ENCODE results near the gene PGP.
A peak's percentile ranks its signal among the peaks of the same experiment; 100 is the strongest.

PGP gene

DNA sequence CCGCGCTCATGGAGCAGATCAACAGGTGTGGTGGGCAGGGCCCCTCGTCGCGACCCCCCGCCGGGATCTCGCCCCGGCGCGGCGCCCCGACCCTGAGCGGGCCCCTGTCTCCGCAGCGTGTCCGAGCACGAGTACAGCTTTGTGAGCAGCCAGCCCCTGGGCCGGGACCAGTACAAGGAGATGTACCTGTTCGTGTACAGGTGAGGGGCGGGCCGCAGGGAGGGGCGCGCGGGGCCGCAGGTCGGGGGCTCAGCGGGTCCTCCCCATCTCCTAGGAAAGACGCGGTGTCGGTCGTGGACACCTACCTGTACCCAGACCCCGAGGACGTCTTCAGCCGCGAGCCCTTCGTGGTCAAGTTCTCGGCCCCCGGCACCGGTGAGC, 22.5 kb upstream of the PGP start:
- DNase-seq, result no peak

DNA sequence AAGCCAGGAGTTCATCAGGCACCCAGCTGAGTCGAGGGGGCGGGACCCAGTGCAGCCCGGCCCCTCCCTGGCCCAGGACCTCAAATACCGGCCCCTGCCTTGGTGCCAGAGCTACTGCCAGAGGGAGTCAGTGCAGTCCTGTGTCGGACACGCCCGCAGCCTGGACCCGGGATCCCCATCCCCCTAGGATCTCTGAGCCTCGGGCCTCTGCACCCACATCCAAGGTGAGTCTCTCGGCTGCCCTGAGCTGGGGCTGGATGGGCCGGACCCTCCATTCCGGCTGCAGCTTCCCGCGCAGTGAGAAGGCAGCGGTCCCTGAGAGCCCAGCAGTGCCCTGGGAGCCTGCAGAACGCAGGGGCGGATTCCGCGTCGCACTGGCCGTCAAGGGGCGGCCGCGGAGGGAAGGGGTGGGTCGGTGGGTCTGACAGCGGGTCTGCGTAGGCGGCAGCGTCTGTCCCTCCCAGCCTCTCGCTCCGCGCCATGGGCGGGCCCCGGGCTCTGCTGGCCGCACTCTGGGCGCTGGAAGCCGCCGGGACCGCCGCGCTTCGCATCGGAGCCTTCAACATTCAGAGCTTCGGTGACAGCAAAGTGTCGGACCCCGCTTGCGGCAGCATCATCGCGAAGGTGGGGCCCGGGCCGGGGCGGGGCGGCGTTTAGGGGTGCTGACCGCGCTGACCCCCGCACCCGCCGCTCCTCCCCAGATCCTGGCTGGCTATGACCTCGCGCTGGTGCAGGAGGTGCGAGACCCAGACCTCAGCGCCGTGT, 21.9 kb upstream of the PGP start, which contains the start of gene DNASE1L2:
TSS of gene DNASE1L2 (plus strand) at position 108 of the 765 bp plus-strand sequence. CDS start at position 481, 373 bp downstream.
- DNase-seq, result peak in 1 of 2 experiments; percentile 39

GRCh38 chr16:2235695-2236336, 21.2 kb upstream of the PGP start:
- DNase-seq, result no peak

DNA sequence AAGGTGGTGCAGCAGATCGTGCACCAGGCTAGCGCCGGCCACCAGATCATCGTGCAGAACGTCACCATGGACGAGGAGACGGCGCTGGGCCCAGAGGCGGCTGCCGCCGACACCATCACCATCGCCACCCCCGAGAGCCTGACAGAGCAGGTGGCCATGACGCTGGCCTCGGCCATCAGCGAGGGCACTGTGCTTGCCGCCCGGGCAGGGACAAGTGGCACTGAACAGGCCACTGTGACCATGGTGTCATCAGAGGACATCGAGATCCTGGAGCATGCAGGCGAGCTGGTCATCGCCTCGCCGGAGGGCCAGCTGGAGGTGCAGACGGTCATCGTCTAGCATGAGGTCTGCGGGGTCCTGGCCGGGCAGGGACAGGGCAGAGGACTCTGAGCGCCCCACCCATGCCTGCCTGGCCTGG, 20.6 kb upstream of the PGP start:
- DNase-seq, result no peak

GRCh38 chr16:2234813-2235170, 20.2 kb upstream of the PGP start:
- DNase-seq, result no peak

GRCh38 chr16:2233872-2234812, 19.5 kb upstream of the PGP start:
- DNase-seq, result no peak

DNA sequence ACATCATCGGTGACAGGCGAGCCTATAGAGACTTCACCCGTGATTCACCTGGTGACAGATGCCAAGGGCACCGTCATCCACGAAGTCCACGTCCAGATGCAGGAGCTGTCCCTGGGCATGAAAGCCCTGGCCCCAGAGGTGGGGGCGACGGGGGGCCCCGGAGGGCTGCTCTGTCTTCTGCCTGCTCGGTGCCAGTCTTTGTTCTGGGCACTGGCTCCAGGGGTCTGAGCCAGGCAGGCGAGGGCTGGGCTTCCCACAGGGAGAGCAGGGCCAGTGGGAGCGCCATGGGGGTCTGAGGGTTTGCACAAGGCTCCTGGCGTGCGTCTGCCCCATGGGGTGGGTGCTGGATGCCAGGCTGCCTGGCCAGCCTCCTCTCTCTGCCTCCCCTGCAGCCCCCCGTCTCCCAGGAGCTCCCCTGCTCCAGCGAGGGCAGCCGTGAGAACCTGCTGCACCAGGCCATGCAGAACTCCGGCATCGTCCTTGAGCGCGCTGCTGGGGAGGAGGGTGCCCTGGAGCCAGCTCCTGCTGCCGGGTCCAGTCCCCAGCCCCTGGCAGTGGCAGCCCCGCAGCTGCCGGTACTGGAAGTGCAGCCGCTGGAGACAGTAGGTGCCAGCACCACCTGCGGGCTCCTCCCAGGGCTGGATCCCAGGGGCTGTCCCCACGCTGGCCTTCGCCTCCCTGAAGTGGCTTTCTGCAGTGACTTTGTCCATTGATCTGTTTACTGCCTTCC, 18.6 kb upstream of the PGP start:
- DNase-seq, result no peak

DNA sequence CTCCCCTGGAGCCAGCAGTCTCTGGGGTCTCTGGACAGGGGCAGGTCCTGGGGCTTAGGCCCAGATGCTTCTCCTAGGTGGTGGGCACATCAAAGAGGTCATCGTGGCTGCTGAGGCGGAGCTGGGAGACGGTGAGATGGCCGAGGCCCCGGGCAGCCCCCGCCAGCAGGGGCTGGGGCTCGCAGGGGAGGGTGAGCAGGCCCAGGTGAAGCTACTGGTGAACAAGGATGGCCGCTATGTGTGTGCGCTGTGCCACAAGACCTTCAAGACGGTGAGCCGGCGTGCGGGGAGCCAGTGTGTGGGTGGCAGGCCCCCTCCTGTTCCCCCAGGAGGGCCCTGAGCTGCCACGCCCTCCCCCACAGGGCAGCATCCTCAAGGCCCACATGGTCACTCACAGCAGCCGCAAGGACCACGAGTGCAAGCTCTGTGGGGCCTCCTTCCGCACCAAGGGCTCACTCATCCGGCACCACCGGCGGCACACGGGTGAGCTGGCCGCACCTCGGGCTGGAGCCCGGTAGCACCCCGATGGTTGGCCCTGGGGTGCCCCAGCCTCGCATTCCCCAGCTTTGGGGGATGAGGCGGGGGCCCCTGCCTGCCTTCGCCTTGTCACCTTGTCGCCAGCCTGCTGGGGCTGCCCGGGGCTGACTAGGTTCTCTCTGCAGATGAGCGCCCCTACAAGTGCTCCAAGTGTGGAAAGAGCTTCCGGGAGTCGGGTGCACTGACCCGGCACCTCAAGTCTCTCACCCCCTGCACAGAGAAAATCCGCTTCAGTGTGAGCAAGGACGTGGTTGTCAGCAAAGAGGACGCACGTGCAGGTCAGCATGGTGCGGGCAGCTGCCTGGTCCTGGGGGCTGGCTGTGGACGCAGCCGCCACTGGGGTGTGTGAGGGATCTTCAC, 17.7 kb upstream of the PGP start:
- no peak for DNase-seq

- no peak for DNase-seq
Observed at GRCh38 chr16:2231016-2231931, 16.6 kb upstream of the PGP start.

GRCh38 chr16:2230376-2230775, 15.7 kb upstream of the PGP start:
- DNase-seq, result no peak

DNA sequence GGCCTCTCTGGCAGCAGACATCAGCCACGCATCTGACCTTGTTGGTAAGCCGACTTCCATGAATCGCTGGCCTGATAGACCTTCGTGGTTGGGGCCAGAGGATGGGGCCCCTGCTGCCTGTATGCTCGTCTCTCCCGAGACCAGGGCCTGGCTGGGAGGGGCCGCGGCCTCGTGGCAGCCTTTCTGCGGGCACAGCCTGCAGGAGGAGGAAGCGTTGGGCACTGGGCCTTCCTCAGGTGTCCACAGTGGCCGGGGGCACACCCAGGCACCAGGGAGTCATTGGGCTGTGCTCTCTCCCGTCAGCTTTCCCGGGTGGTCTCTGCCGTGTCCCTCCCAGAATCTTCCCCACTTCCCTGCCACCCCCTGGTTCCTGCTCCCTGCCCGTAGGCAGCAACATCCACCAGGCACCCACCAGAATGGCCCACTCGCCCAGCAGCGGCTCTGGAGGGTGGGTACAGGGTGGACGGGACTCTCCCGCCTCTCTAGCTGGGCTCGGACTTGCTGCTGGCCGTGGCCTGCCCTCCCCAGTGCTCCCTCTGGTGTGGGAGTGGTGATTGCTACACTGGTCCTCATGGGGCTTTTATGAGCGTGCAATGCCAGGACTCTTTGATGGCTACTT, 15.1 kb upstream of the PGP start:
- DNase-seq, result no peak

DNA sequence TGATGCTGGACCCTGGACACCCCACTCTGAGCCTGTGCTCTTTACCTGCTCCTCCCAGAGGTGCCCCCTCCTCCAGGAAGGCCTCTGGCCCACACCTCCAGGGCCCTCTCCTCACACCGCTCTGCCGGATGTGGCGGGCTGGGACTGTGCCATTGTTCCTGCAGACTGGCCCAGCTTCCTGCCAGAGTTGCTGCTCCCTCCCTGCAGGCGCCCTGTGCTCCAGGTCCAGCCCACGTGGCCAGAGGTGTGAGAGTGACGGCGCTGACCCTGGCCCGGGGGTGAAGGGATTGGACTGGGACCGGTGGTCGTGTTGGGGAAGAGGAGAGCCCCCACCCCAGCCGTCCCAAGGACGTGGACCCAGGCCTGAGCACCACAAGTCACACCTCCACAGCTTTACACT, 14.5 kb upstream of the PGP start:
- DNase-seq, result no peak

GRCh38 chr16:2228161-2228824, 13.7 kb upstream of the PGP start:
- DNase-seq, result no peak

DNA sequence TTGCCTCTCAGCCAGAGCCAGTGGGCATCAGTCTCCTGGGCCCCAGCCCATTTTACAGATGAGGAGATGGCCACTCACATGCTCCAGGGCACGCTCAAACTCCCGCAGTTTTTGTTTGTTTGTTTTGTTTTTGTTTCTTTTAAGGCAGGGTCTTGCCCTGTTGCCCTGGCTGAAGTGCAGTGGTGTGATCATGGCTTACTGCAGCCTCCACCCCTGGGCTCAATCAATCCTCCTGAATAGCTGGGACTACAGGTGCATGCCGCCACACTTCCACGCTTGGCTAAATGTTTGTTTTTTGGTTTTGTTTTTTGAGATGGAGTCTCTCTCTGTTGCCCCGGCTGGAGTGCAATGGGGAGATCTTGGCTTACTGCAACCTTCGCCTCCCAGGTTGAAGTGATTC, 12.3 kb upstream of the PGP start:
- no peak for DNase-seq

DNA sequence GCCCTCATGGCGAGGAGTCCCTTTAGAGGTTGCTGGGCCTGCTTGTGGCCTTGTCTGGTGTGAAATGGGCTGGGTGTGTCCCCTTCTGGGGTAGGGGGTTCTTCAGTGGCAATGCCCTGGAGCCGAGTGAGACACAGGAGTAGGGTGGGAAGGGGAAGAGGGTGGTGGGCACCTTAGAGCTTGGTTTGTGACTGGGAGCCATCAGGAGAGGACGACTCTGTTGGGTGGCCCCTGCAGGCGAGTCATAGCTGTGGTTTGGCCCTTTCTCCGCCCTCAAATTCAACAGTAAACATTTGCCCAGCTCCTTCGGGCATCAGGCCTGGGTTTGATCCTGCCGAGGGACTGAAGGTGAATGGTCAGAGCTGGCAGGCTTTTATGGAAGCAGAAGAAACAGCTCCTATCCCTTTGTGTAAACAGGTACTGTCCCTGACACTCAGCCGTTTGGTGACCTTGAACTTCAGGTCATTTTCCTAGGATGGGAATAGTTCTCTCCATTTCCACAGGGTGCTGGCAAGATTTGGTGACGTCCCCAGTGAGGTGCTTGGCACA, 11.7 kb upstream of the PGP start:
- no peak for DNase-seq

GRCh38 chr16:2223942-2224486, 9.4 kb upstream of the PGP start:
- DNase-seq, result peak in 1 of 2 experiments; percentile 42

GRCh38 chr16:2223221-2223941, 8.7 kb upstream of the PGP start, which contains the start of gene E4F1:
TSS of gene E4F1 (plus strand) at chr16:2223591. CDS start at chr16:2223614, 23 bp downstream.
- DNase-seq, result peak; percentile 99

DNA sequence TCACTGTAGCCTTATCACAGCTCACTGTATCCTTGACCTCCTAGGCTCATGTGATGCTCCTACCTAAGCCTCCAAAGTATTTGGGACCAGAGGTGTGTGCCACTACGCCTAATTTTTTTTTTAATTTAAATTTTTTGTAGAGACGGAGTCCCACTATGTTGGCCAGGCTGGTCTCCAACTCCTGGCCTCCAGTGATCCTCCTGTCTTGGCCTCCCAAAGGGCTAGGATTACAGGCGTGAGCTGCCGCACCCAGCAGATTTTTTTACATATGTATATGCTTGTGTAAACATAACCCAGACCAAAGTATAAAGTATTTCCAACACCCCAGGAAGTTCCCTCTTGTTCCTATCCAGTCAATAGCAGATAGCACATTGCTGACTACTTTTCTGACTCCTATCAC, 1.7 kb upstream of the PGP start:
- no peak for DNase-seq
